Measurements from ENCODE around the gene TRAPPC3L. TPM values are rescaled to one million over a fixed set of nuclear protein-coding genes. Genes with fewer than 3 reads are reported as not detected.

The TRAPPC3L gene
- total RNA-seq, 1 experiment from 2014 or later: not detected

DNA sequence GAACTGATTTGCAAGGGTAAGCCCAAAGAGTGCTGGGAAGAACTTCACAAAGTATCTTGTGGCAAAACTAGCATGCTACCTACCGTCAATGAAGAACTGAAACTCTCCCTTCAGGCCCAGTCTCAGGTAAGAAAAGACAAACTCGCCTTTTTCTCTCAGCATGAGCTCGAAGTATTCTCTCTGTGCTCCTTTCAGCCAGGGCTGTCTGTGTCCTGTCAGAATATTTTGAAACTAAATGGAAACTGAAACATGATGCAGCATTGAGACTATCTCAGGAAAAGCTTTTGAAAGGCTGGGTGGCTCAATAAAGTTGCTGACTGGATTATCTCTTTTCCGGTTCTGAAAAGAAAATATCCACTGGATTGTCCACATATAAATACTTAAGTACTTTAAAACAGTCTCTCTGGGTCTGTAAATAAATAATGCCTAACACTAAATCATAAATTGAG lies 33.3 kb downstream of the TRAPPC3L start:
- 0 out of 2 replicates have a peak, but pooled peaks cover 4% of the 10 kb centered on the region for H3K4me1 ChIP-seq (ENCODE audit: control insufficient read depth, insufficient read depth, low read length)
- no peak overlapping the region for H3K27ac ChIP-seq (ENCODE audit: low read length)
- DNase-seq (ENCODE audit: low read depth, low spot score) (no peak), ATAC-seq (peak; percentile 8; the same call in 1 of the 2 replicates)
- in situ Hi-C loops (cut with HindIII; ENCODE audit: low pct_unique_long_range_greater_than_20kb, low sequenced_read_pairs) (no loop called here), intact Hi-C loops (cut with micrococcal nuclease; ENCODE audit: unreplicated experiment) (no loop called here)
- CTCF ChIA-PET: interaction anchor here (0.8 kb wide), 1 partner anchor 224 kb away, joined by 4 read pairs; no protein-coding TSS in a partner anchor
- POLR2A ChIA-PET: no interaction called here
- no peaks in the 10 kb centered on the region for H3K36me3 ChIP-seq (ENCODE audit: control insufficient read depth, insufficient read depth, low read length)
- TF ChIP-seq, protein P1, sequence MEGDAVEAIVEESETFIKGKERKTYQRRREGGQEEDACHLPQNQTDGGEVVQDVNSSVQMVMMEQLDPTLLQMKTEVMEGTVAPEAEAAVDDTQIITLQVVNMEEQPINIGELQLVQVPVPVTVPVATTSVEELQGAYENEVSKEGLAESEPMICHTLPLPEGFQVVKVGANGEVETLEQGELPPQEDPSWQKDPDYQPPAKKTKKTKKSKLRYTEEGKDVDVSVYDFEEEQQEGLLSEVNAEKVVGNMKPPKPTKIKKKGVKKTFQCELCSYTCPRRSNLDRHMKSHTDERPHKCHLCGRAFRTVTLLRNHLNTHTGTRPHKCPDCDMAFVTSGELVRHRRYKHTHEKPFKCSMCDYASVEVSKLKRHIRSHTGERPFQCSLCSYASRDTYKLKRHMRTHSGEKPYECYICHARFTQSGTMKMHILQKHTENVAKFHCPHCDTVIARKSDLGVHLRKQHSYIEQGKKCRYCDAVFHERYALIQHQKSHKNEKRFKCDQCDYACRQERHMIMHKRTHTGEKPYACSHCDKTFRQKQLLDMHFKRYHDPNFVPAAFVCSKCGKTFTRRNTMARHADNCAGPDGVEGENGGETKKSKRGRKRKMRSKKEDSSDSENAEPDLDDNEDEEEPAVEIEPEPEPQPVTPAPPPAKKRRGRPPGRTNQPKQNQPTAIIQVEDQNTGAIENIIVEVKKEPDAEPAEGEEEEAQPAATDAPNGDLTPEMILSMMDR (IDR thresholded peaks at IDR 0.05): no peak
- TF ChIP-seq SIN3A (IDR thresholded peaks at IDR 0.05; ENCODE audit: borderline replicate concordance, insufficient read depth, low read depth, low read length) (no peak), POLR2AphosphoS5 (IDR thresholded peaks at IDR 0.05; ENCODE audit: low read depth, low read length) (no peak), TCF7L2 (IDR thresholded peaks at IDR 0.05; ENCODE audit: low read depth, low read length) (no peak), REST (IDR thresholded peaks at IDR 0.05; ENCODE audit: insufficient read depth in 1 of 2, low read depth in 2 of 2, low read length in 1 of 2) (no peak)
- no TSS peak for BruUV-seq (replicated peaks)
- H3K27me3 ChIP-seq (ENCODE audit: control insufficient read depth, insufficient read depth, low read length): peaks cover 29% of the 10 kb centered on the region; the same call in 1 of the 2 replicates
- no peaks in the 10 kb centered on the region for H3K9me3 ChIP-seq (ENCODE audit: control insufficient read depth, insufficient read depth, low read depth, low read length)
- peak overlapping the region in 1 of 2 experiments; percentile 21; a peak in 2 of 4 replicates for H3K4me3 ChIP-seq (ENCODE audit: low read depth in 2 of 2, low read length in 2 of 2)

GRCh38 chr6:116511424-116512110 lies 33.9 kb downstream of the TRAPPC3L start, which contains the start of gene CALHM5:
CALHM5 (plus strand) TSS chr6:116511639; CDS start chr6:116511697, 58 bp downstream.
- BruUV-seq (replicated peaks): no TSS peak
- peak within 1 kb of the TSS in 1 of 2 experiments; percentile 21; a peak in 2 of 4 replicates for H3K4me3 ChIP-seq (ENCODE audit: low read depth in 2 of 2, low read length in 2 of 2)
- in situ Hi-C loops (cut with HindIII; ENCODE audit: low pct_unique_long_range_greater_than_20kb, low sequenced_read_pairs): no loop called here
- H3K36me3 ChIP-seq (ENCODE audit: control insufficient read depth, insufficient read depth, low read length): no peaks in the 10 kb centered on the region
- peak; percentile 84 for ATAC-seq
- CTCF ChIA-PET: interaction anchor here (0.8 kb wide), 1 partner anchor 224 kb away, joined by 4 read pairs; no protein-coding TSS in a partner anchor
- no peak for TF ChIP-seq REST (IDR thresholded peaks at IDR 0.05; ENCODE audit: insufficient read depth in 1 of 2, low read depth in 2 of 2, low read length in 1 of 2)
- TF ChIP-seq POLR2AphosphoS5 (IDR thresholded peaks at IDR 0.05; ENCODE audit: low read depth, low read length): no peak
- TF ChIP-seq, protein P1 (IDR thresholded peaks at IDR 0.05): peak; percentile 67
- TF ChIP-seq TCF7L2 (IDR thresholded peaks at IDR 0.05; ENCODE audit: low read depth, low read length): no peak
- TF ChIP-seq SIN3A (IDR thresholded peaks at IDR 0.05; ENCODE audit: borderline replicate concordance, insufficient read depth, low read depth, low read length): no peak
- peak; percentile 54 for DNase-seq (ENCODE audit: low read depth, low spot score)
- no peak within 1 kb of the TSS for H3K27ac ChIP-seq (ENCODE audit: low read length)
- intact Hi-C loops (cut with micrococcal nuclease; ENCODE audit: unreplicated experiment): no loop called here
- H3K4me1 ChIP-seq (ENCODE audit: control insufficient read depth, insufficient read depth, low read length): 0 out of 2 replicates have a peak, but pooled peaks cover 4% of the 10 kb centered on the region
- POLR2A ChIA-PET: no interaction called here
- no peaks in the 10 kb centered on the region for H3K9me3 ChIP-seq (ENCODE audit: control insufficient read depth, insufficient read depth, low read depth, low read length)
- peaks cover 29% of the 10 kb centered on the region; the same call in 1 of the 2 replicates for H3K27me3 ChIP-seq (ENCODE audit: control insufficient read depth, insufficient read depth, low read length)
